ENCODE data around the gene TBC1D10B.
"Not testable (repeated sequence)": the region's sequence is repeated elsewhere in the genome, so short reads cannot be mapped to it uniquely, and the experiment has no call there.

Gene TBC1D10B

GRCh38 chr16:30397776-30398660 lies 27.7 kb upstream of the TBC1D10B start:
- no peak for DNase-seq

DNA sequence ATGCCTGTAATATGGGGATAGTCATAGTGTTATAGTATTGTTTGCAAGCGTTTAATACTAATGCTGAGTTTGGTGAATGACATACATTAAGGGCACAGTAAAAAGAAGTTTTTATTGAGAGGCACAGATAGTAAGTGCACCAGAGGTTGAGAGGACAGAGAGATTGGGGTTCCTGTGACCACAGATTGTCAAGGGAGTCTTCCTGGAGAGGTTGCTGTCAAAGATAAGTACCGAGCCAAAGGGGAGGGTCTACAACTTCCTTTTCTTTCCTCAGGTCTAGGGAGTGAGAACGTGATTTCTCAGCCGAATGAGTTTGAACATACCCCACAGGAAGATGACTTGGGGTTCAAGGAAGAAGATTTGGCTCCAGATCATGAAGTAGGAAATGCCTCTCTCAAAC lies 26.8 kb upstream of the TBC1D10B start:
- no peak for DNase-seq

- DNase-seq: not testable (repeated sequence)
Measured at GRCh38 chr16:30396627-30397026, 26.3 kb upstream of the TBC1D10B start.

DNA sequence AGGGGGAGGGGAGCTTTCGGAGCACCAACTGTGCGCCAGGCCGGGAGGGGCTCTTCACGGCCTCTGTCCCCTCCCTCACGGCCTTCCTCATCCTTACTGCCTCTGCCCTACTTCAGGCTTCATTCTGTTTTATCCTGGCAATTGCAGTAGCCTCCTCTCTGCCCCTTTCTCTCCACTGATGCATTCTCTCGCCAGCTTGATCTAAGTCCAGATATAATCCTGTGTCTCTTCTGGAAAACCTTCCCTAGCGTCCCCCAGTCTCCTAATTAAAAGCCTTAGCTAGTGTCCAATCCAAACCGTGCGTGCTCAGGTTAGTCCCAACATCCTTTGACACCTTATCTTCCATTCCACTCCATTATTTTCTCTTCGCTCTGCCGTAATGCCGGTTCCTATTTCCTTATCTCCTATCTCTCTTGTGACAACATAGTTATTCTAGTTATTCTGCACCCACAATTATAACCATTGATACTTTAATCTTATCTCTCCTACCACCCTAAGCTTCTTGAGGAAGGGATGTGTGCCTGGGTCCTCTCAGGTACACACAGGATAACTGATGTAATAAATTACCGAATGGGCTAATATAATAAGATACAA lies 25.8 kb upstream of the TBC1D10B start:
- DNase-seq: no peak

- DNase-seq: peak; percentile 64
Measured at GRCh38 chr16:30395155-30395991, 25.1 kb upstream of the TBC1D10B start, which contains the start of gene ZNF48. ZNF48 (plus strand) TSS chr16:30395420; CDS start chr16:30395795, 375 bp downstream.

DNA sequence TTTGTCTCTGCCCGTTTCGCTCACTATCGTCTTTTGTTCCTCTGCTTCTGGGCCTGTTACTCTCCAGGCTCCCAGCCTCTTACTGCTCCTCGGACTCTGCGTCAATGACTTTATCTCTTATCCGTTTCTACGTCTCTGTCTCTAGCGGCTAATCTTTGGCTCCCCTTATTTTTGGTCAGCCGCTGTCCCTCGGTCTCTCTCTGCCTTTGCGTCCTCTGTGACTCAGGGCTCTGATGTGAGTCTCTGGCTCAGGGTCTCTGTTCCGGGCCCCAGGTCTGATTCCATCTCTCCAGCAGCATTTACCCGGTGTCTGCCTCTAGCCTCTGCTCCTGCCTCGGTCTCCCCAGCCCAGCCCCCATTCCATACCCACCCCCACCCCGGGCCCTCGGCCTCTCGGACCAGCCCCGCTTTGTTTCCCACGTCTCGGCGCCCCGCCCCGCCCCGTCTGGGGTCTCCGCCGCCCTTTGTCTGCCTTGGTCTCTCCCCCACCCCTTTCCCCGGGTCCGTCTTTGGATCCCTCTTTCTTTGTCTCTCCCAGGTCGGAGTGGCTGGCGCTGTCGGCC lies 24.4 kb upstream of the TBC1D10B start:
- DNase-seq: no peak

DNA sequence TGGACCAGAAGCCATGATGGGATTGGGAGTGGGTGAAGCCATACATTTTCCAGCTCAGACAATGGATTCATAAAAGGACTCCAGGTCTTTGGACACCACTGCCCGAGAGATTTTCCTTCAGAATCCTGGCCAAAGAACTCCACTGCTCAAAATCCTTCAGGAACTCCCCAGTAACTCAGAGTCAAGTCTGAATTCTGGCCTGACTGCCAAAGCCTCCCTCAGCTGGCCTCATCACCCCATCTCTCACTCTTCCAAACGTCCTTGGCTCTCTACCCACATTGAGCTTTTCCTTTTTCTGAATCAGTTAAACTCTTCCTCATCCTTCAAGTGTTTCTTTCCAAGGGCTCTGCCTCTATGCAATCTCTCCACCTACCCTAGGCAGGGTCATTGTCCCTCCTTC lies 13.2 kb upstream of the TBC1D10B start:
- no peak for DNase-seq

DNA sequence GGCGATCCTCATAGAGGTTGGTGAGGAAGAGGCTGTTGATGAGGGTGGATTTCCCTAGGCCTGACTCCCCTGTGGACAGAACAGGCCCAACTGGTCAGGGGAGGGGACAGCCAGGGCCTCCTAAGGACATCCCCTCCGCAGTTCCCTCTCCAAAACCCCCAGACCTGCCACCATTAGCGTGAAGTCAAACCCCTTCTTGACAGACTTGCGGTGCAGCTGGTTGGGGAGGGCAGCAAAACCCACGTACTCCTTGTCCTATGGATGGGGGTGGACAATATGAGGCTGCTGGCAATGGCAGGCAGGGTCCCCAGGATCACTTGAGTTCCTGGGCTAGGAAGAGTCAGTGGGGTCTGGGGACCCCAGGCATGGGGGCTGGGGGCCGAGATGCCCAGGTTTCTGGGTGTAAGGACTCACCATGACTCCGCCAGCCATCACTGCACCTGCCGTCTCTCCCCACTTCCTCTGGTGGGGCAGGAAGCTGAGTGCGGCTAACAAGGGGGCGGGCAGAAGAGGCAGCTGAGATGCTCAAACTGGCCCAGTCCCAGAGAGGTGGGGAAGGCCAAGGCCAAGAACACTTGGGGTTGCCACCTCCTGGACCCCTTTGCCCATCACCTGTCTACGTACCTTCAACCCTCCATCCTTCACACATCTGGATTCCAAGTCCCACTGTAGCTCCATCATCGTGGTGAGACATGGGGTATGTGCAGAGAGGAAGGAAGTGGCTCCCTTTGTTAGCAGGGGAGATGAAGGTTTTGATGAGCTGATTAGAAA lies 12.0 kb upstream of the TBC1D10B start, which contains the start of gene SEPTIN1:
Gene SEPTIN1 (minus strand): TSS at position 451 of the 771 bp plus-strand sequence. CDS start 19 bp downstream, at position 432.
- peak; percentile 79 for DNase-seq

GRCh38 chr16:30381291-30382041 lies 11.2 kb upstream of the TBC1D10B start:
- DNase-seq: peak; percentile 48

- no peak for DNase-seq
Measured at GRCh38 chr16:30380803-30381208, 10.5 kb upstream of the TBC1D10B start.

DNA sequence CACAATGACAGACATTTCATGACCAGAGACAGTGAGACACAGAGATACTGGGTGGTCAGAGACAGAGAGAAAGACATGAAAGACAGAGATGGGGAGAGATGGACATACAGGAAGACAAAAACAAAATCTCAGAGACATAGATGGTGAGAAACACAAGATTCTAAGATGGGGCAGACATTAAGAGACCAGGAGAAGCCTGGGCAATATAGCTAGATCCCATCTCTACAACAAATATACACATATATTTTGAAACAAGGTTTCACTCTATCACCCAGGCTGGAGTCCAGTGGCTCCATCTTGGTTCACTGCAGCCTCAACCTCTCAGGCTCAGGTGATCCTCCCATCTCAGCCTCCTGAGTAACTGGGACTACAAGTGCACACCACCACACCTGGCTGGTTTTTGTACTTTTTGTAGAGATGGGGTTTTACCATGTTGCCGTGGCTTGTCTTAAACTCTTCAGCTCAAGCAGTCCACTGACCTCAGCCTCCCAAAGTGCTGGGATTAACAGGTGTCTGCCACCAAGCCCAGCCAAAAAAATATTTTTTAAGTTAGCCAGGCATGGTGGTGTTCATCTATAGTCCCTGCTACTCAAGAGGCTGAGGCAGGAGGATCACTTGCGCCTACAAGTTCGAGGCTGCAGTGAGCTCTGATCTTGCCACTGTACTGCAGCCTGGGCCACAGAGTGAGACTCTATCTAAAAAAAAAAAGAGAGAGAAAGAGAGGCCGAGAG lies 9.9 kb upstream of the TBC1D10B start:
- no peak for DNase-seq

DNA sequence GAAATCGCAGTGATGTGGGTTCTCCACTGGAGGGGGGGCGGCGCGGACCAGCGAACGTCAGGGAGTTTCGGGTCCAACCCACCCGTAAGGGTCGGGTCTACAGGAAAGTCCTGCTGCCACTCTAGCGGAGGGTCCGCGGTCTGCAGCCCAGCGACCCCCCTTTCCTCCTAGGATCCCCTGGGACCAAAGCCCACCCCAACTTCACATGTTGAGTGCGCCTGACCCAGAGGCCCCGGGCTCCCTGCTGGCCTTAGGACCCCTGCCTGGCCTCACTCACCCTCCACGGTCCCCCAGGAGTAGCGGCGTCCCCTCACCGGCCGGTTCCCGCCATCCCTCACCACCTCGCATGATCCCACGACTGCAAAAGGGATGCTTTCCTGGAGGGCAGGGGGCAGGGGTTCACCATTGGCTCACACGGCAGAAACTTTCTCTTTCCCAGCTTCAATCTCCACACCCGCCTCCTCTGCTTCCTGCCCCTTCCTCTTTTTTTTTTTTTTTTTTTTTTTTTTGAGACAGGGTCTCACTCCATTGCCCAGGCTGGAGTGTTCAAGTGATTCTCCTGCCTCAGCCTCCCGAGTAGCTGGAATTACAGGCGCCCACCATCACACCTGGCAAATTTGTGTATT lies 9.0 kb upstream of the TBC1D10B start:
- DNase-seq: no peak

DNA sequence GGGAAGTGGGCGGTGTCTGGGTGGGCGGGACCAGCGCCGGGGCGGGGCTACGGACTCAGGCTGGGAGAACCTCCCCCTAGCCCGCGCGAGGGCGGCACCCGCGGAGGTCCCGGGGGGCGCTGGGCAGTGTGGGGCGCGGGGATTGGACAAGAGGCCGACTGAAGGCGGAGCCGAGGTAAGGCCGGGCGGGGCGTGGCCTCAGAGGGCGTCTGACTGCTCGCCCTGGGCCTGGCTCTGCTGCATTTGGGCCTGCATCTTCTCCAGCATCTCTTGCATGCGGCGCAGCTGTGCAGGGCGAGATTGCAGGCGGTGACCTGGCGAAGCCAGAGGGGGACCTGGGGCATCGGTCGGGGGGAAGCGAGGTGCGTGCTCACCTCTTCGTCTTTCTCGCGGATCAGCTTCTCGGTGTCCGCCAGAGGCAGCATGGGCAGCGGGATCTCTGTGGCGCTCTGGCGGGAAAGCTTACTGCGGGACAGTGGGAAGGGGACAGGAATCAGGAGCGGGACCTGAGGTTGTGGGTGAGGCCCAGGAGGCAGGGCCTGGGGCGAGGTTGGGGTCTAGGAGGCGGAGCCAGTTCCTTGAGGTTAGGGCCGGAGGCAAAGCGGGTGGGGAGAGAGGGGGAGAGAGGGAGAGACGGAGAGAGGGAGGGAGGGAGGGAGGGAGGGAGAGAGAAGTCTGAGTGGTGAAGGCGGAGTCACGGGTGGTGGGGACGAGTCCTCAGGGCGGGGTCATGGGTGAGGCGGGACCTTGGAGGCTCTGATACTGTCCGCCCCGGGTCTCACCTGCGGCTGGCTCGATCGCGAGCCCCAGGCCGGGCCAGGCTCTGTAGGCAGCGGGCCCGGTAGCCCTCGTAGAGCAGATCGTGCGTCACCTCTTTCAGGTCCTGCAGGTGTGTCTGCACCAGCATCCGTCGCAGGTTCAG lies 8.2 kb upstream of the TBC1D10B start:
- peak; percentile 98 for DNase-seq

DNA sequence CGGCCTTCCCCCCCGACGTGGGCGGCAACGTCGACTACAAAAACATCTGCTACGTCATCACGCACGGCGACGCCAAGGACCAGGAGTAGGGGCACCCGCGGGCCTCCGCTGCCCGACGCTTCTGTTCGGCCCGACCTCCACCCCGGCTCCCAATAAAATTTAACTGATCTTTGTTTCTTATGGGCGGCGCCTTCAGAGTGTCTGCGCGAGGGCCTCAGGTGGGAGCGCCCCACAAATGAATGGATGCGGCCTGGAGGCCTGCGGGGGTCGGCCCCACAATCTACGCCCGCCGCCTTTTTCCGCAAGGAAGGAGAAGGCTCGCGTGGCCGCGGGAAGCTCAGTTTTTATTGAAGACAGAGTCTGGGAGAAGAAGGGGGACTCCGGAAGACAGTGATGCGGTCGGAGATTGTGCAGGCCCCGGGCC lies 7.5 kb upstream of the TBC1D10B start:
- peak; percentile 91 for DNase-seq

- DNase-seq: no peak
Measured at GRCh38 chr16:30377050-30377811, 6.9 kb upstream of the TBC1D10B start.

DNA sequence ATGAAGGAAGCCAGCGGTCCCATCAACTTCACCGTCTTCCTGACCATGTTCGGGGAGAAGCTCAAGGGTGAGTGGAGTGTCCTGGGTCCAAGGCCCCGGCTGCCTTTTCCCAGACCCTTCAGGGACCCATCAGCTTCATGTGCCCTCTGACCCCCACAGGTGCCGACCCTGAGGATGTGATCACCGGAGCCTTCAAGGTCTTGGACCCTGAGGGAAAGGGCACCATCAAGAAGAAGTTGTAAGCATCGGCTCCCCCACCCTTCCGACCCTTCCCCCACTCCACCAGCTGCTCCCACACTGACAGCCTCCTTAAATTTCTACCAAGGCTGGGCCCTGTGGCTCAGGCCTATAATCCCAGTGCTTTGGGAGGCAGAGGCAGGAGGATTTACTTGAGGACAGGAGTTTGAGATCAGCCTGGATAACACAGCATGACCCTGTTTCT lies 6.2 kb upstream of the TBC1D10B start:
- no peak for DNase-seq

DNA sequence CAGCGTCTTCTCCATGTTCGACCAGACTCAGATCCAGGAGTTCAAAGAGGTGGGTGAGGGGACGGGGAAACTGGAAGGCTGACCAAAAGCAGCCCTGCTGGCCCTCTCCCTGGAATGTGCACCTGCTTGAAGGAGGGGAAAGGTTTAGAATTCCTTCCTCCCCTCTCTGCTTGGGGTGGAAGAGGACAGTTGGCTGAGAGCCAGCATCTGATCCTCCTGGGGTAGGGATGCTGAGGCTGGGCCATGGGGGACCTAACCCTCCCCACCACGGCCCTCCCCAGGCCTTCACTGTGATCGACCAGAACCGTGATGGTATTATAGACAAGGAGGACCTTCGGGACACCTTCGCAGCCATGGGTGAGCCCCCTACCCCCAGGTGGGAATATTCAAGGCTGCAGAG lies 5.6 kb upstream of the TBC1D10B start:
- DNase-seq: no peak

GRCh38 chr16:30374538-30374937 lies 4.2 kb upstream of the TBC1D10B start, which contains the start of gene MYL11:
MYL11 (plus strand) TSS chr16:30374802; CDS start chr16:30374858, 56 bp downstream.
- DNase-seq: no peak
